Smooth muscle cell (in vitro differentiated cells): ENCODE results near the gene GAREM1. TPM values are rescaled to one million over a fixed set of nuclear protein-coding genes. Genes with fewer than 3 reads are reported as not detected.

ENCODE experiments used
- DNase-seq: peaks from one replicate; lab custom pipeline; 2025; ENCODE audit not compliant: unreplicated experiment; lab: John Stamatoyannopoulos, UW
- H2AFZ ChIP-seq: fragments of 200-600 bp; sonication (generic); 2 replicates; pipeline ENCODE4 v1.6.0; 2016; ENCODE audit warnings: antibody characterized with exemption, low read depth, mild to moderate bottlenecking
- H3F3A ChIP-seq: fragments of 200-600 bp; sonication (generic); 2 replicates; pipeline ENCODE4 v1.6.0; 2017; ENCODE audit warnings: antibody characterized with exemption, low read depth
- H3K27ac ChIP-seq: fragments of 200-600 bp; sonication (generic); 2 replicates; pipeline ENCODE4 v1.5.1; 2016; ENCODE audit warnings: low read depth, mild to moderate bottlenecking
- H3K27me3 ChIP-seq: fragments of 200-600 bp; sonication (generic); 2 replicates; pipeline ENCODE4 v1.6.1; 2016; ENCODE audit warnings: low read depth, mild to moderate bottlenecking
- H3K36me3 ChIP-seq: fragments of 200-600 bp; sonication (generic); 2 replicates; pipeline ENCODE4 v1.5.1; 2016; ENCODE audit warnings: low read depth
- H3K4me1 ChIP-seq: fragments of 200-600 bp; sonication (generic); 2 replicates; pipeline ENCODE4 v1.5.1; 2016; ENCODE audit warnings: low read depth
- H3K4me2 ChIP-seq: fragments of 200-600 bp; sonication (generic); 2 replicates; pipeline ENCODE4 v1.6.0; 2016; ENCODE audit warnings: mild to moderate bottlenecking
- H3K4me3 ChIP-seq: fragments of 200-600 bp; sonication (generic); 2 replicates; pipeline ENCODE4 v1.5.1; 2016; ENCODE audit warnings: mild to moderate bottlenecking
- H3K79me2 ChIP-seq: fragments of 200-600 bp; sonication (generic); 2 replicates; pipeline ENCODE4 v1.6.0; 2016; ENCODE audit warnings: low read depth, mild to moderate bottlenecking
- H3K9ac ChIP-seq: fragments of 200-600 bp; sonication (generic); 2 replicates; pipeline ENCODE4 v1.6.0; 2016; ENCODE audit warnings: low read depth
- H3K9me3 ChIP-seq: fragments of 200-600 bp; sonication (generic); replicated peaks from 2 replicates; pipeline ENCODE4 v1.5.1; 2016; ENCODE audit warnings: low read depth
- H4K20me1 ChIP-seq: fragments of 200-600 bp; sonication (generic); 2 replicates; pipeline ENCODE4 v1.6.0; 2016; ENCODE audit warnings: low read depth
- CTCF ChIP-seq: fragments of 200-600 bp; sonication (generic); IDR thresholded peaks from 2 replicates; pipeline ENCODE4 v1.5.1; 2017; ENCODE audit warnings: borderline replicate concordance, mild to moderate bottlenecking, antibody characterized with exemption; ENCODE audit not compliant: insufficient read depth, poor library complexity, severe bottlenecking
- WGBS: methylation state at CpG from one replicate; pipeline ENCODE4 v1.1.7; 2016; ENCODE audit warnings: low lambda C conversion rate; 5-methylcytosine and 5-hydroxymethylcytosine counted together
- polyA plus RNA-seq: library from polyadenylated mRNA; unstranded; fragments of >200 nt; fragmentation: Nextera tagmentation; extraction: Ambion mirVana; gene quantifications from 2 replicates; pipeline ENCODE4 v1.2.1, GENCODE V29; 2016
- total RNA-seq: library from RNA; depleted of rRNA; stranded (reverse); fragments of >200 nt; gene quantifications from 2 replicates; pipeline ENCODE4 v1.2.3, GENCODE V29; 2014

The GAREM1 gene
- total and polyA plus RNA-seq, 2 experiments from 2014 or later: 0.33 to 13.4 TPM

DNA sequence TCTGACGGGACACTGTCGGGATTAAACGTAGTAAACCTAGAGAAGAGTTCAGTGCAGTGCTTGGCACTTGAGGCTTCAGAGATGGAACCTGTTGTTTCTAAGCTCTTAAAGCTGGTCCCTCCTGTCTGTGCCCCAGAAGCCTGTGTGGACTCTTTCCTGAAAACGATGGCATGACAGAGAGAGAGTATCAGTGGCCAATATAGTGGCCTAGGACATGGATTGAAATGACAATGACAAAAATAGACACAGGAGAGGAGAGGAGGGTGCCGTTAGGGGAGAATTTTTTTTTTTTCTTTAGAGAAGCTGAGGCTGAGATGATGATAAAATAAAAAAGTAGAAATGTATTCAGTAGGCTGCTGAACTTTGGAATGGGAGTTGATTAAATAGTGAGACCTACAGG lies 138.0 kb downstream of the GAREM1 start:
- 94% methylated on average over 5 of the region's 5 CpGs for WGBS
- H3K4me1 ChIP-seq: no peaks in the 10 kb centered on the region
- H3K27ac ChIP-seq: no peak overlapping the region
- no peak for DNase-seq
- no peaks in the 10 kb centered on the region for H3K27me3 ChIP-seq
- H4K20me1 ChIP-seq: no peaks in the 10 kb centered on the region
- no peak overlapping the region for H3K4me3 ChIP-seq
- H2AFZ ChIP-seq: no peak overlapping the region
- H3F3A ChIP-seq: peaks cover 5% of the 10 kb centered on the region
- TF ChIP-seq CTCF: no peak
- H3K4me2 ChIP-seq: no peak overlapping the region
- no peaks in the 10 kb centered on the region for H3K9me3 ChIP-seq
- no peaks in the 10 kb centered on the region for H3K79me2 ChIP-seq
- H3K36me3 ChIP-seq: no peaks in the 10 kb centered on the region
- H3K9ac ChIP-seq: no peak overlapping the region

DNA sequence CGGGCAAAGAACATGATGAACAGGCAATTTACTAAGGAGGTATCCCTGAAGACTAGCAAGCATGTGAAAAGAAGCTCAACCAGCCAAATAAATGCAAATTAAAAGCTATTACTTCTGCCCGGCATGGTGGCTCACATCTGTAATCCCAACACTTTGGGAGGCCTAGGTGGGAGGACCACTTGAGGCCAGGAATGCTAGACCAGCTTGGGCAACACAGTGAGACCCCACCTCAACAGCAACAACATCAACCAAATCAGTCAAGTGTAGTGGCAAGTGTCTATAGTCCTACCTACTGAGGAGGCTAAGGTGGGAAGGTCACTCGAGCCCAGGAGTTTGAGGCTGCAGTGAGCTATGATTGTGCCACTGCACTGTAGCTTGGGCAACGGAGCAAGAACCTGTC lies 141.7 kb downstream of the GAREM1 start:
- Histone ChIP-seq H3K9me3 (no peaks in the 10 kb centered on the region), H3K79me2 (no peaks in the 10 kb centered on the region), H3F3A (no peaks in the 10 kb centered on the region), H3K9ac (no peak overlapping the region), H3K27ac (no peak overlapping the region), H3K4me2 (no peak overlapping the region), H3K36me3 (no peaks in the 10 kb centered on the region), H3K4me3 (no peak overlapping the region), H3K27me3 (no peaks in the 10 kb centered on the region), H3K4me1 (peaks cover 12% of the 10 kb centered on the region), H2AFZ (no peak overlapping the region), H4K20me1 (no peaks in the 10 kb centered on the region)
- TF ChIP-seq CTCF: no peak
- WGBS: 98% methylated on average over 4 of the region's 4 CpGs
- no peak for DNase-seq

- no peaks in the 10 kb centered on the region for H3K79me2 ChIP-seq
- H3F3A ChIP-seq: no peaks in the 10 kb centered on the region
- no peak overlapping the region for H3K4me2 ChIP-seq
- H3K36me3 ChIP-seq: no peaks in the 10 kb centered on the region
- peaks cover 12% of the 10 kb centered on the region for H3K4me1 ChIP-seq
- H3K9ac ChIP-seq: no peak overlapping the region
- DNase-seq: no peak
- H3K27ac ChIP-seq: no peak overlapping the region
- no peak overlapping the region for H3K4me3 ChIP-seq
- H3K27me3 ChIP-seq: no peaks in the 10 kb centered on the region
- no peaks in the 10 kb centered on the region for H3K9me3 ChIP-seq
- no peak overlapping the region for H2AFZ ChIP-seq
- 44% methylated on average over 1 of the region's 1 CpG for WGBS
- H4K20me1 ChIP-seq: no peaks in the 10 kb centered on the region
- TF ChIP-seq CTCF: no peak
Measured at GRCh38 chr18:32328379-32328778, 142.3 kb downstream of the GAREM1 start.

- WGBS: 52% methylated on average over 3 of the region's 3 CpGs
- no peaks in the 10 kb centered on the region for H3K36me3 ChIP-seq
- H2AFZ ChIP-seq: no peak overlapping the region
- no peaks in the 10 kb centered on the region for H3F3A ChIP-seq
- H3K4me1 ChIP-seq: peaks cover 12% of the 10 kb centered on the region
- H3K27ac ChIP-seq: no peak overlapping the region
- H3K4me3 ChIP-seq: no peak overlapping the region
- peak overlapping the region; percentile 30 for H3K4me2 ChIP-seq
- no peaks in the 10 kb centered on the region for H3K27me3 ChIP-seq
- no peak overlapping the region for H3K9ac ChIP-seq
- H3K79me2 ChIP-seq: no peaks in the 10 kb centered on the region
- no peaks in the 10 kb centered on the region for H4K20me1 ChIP-seq
- no peak for DNase-seq
- no peak for TF ChIP-seq CTCF
- no peaks in the 10 kb centered on the region for H3K9me3 ChIP-seq
Measured at GRCh38 chr18:32326450-32327308, 144.0 kb downstream of the GAREM1 start.
